ENCODE measurements around the gene PCDH15.

DNA sequence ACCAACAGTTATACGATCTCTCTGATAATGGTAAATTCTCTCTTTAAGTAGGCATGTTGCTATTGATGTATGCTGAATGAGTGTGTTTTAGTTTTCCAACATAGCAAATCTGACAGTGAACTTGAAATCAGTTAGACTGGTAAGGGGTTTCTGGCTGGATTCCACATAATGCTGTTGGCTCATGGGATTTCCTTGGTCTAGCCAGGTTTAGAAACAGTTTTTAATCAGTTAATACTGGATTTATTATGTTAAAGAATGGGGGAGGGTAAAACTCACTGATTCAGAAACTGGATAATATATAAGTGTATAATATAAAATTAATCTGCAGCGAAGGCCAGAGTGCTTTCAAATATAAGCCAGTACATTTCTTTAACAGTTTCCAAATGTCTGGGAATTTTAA, 55.6 kb downstream of the PCDH15 start:
- TF ChIP-seq, protein P1, sequence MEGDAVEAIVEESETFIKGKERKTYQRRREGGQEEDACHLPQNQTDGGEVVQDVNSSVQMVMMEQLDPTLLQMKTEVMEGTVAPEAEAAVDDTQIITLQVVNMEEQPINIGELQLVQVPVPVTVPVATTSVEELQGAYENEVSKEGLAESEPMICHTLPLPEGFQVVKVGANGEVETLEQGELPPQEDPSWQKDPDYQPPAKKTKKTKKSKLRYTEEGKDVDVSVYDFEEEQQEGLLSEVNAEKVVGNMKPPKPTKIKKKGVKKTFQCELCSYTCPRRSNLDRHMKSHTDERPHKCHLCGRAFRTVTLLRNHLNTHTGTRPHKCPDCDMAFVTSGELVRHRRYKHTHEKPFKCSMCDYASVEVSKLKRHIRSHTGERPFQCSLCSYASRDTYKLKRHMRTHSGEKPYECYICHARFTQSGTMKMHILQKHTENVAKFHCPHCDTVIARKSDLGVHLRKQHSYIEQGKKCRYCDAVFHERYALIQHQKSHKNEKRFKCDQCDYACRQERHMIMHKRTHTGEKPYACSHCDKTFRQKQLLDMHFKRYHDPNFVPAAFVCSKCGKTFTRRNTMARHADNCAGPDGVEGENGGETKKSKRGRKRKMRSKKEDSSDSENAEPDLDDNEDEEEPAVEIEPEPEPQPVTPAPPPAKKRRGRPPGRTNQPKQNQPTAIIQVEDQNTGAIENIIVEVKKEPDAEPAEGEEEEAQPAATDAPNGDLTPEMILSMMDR (IDR thresholded peaks at IDR 0.05): no peak
- no peak for TF ChIP-seq POLR2A (IDR thresholded peaks at IDR 0.05)
